ENCODE data around the gene FCRL2.

The FCRL2 gene

DNA sequence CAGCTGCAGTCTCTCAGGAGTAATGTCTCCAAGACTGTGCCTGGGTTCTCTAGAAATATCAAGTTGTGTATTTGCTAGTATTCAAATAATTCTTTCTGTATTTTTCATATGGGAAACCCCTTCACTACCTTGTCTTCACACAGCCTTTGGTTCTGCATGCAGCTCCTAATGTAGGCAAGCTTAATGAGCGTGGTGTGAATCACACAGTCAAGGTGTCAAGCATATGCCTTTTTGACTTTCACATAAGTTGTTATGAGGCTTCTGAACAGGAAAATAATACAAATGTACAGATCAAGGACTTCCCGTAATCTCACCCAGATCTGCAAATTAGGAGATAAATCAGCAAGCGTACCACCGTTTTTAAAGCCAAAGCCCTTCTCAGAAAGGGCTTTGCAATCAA is 76.2 kb downstream of the FCRL2 start, which contains the start of gene FCRL3:
Gene FCRL3, minus strand, starts transcription at position 38 of the 400 bp plus-strand sequence. CDS start 280 bp downstream, outside the sequence.
- no peak within 1 kb of the TSS for H3K4me3 ChIP-seq (ENCODE audit: low read depth, low read length)
- TF ChIP-seq, protein P1, sequence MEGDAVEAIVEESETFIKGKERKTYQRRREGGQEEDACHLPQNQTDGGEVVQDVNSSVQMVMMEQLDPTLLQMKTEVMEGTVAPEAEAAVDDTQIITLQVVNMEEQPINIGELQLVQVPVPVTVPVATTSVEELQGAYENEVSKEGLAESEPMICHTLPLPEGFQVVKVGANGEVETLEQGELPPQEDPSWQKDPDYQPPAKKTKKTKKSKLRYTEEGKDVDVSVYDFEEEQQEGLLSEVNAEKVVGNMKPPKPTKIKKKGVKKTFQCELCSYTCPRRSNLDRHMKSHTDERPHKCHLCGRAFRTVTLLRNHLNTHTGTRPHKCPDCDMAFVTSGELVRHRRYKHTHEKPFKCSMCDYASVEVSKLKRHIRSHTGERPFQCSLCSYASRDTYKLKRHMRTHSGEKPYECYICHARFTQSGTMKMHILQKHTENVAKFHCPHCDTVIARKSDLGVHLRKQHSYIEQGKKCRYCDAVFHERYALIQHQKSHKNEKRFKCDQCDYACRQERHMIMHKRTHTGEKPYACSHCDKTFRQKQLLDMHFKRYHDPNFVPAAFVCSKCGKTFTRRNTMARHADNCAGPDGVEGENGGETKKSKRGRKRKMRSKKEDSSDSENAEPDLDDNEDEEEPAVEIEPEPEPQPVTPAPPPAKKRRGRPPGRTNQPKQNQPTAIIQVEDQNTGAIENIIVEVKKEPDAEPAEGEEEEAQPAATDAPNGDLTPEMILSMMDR (IDR thresholded peaks at IDR 0.05; ENCODE audit: insufficient read depth, low read length, missing control alignments): no peak
- ChIA-PET CTCF (interaction anchor here (1.5 kb wide), 1 partner anchor 9 kb away, joined by 4 read pairs; no protein-coding TSS in a partner anchor), POLR2A (no interaction called here)
- DNase-seq (ENCODE audit: low read depth, low spot score): no peak

DNA sequence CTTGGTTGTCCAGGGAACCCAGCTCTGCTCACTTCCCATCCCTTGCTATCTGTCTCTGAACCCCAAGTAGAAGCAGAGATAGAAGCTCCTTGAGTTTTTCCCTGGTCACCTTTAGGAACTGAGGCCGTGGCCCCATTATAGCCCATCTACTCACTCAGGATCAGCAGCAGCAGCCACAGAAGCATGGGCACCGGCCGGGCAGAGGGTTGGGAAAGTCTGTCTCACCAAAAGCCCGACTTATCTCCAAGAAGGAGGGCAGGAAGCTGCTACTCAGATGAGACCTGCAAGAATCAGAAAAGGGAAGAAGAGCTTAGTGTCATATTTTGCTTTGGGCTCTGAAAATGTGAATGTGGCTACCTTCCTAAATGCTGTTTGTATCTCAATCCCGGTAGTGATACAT is 76.6 kb downstream of the FCRL2 start:
- no peak overlapping the region for H3K4me3 ChIP-seq (ENCODE audit: low read depth, low read length)
- no peak for DNase-seq (ENCODE audit: low read depth, low spot score)
- CTCF ChIA-PET: interaction anchor here (1.5 kb wide), 1 partner anchor 9 kb away, joined by 4 read pairs; no protein-coding TSS in a partner anchor
- TF ChIP-seq, protein P1 (IDR thresholded peaks at IDR 0.05; ENCODE audit: insufficient read depth, low read length, missing control alignments): no peak
- POLR2A ChIA-PET: no interaction called here

DNA sequence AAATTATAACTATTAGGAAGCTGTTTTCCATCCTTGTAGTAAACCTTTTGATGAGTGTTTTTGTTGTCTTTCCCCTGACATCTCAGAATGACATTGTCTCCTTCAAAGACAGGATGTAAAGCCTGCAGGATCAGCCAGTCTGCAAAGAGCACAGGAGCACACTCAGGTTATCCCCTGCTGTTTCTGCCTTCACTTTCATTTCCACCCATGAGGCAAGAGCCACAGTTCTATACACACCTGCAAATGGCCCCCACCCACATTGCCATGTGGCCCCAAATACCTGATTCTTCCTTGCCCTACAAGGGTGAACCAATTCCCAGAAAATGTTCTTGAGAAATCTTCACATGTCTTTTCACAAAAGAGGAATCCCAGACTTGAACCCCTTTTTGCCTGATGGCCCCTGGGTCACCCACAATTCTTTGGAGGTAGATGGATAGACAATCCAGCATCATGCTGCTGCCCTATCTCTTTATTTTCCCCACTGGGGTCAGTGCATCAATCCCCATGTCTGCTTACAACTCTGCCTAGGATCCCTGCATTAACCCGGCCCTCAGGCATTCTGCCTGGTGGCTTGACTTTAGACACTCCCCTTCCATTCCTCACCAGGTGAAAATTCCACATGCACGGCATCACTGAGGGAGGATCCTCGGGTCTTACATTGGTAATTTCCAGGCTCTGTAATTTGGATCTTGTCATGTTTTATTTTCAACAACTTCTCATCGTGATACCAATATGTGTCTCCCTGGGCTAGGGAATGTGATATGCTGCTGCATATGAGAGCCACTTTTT is 79.0 kb downstream of the FCRL2 start:
- POLR2A ChIA-PET: no interaction called here
- no peak overlapping the region for H3K4me3 ChIP-seq (ENCODE audit: low read depth, low read length)
- TF ChIP-seq, protein P1 (IDR thresholded peaks at IDR 0.05; ENCODE audit: insufficient read depth, low read length, missing control alignments): no peak
- DNase-seq (ENCODE audit: low read depth, low spot score): no peak
- CTCF ChIA-PET: no interaction called here

DNA sequence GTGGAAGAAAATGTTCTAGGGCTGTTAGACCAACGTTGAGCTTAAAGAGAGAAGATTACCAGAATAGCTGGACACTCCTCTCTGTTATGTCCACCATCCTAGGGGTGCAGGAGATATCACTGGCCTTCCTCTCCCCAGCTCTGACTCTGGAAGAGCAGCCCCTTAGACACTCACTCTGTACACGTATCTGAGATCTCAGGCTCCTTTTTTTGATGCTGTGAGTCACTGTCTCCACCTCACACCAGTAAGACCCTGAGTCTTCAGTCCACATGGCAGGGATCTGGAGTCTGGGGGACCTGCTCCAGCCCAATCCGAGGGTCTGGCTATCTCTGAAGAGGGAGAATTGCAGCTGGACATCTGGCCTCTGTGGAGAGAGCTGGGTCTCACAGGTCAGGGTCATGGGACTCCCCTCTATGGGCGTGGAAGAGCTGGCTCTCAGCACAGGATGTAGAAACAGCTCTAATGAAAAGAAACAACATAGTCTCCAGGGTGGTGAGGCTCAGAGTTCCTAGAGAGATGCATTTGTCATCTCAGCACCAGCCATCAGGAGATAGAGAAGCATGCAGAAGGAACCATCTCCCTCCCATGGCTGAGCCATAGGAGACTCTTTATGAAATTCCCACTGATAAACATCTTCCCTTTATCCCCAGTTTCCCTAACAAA is 79.8 kb downstream of the FCRL2 start:
- TF ChIP-seq, protein P1 (IDR thresholded peaks at IDR 0.05; ENCODE audit: insufficient read depth, low read length, missing control alignments): no peak
- CTCF ChIA-PET: no interaction called here
- POLR2A ChIA-PET: no interaction called here
- no peak for DNase-seq (ENCODE audit: low read depth, low spot score)
- no peak overlapping the region for H3K4me3 ChIP-seq (ENCODE audit: low read depth, low read length)
